ENCODE results near the gene SSB. TPM values are rescaled to one million over a fixed set of nuclear protein-coding genes. Genes with fewer than 3 reads are reported as not detected.
"Not testable (repeated sequence)": the region's sequence is repeated elsewhere in the genome, so short reads cannot be mapped to it uniquely, and the experiment has no call there.

Gene SSB
- 118 and 122 TPM in 2 replicates for total RNA-seq (2014; rRNA removed; shearing (Covaris generic))
- 89.6 and 102 TPM in 2 replicates for polyA plus RNA-seq (2015; cell fraction: cytosol; rRNA removed)
- polyA plus RNA-seq (2015; cell fraction: nucleus; rRNA removed) = 144 and 254 TPM in 2 replicates

DNA sequence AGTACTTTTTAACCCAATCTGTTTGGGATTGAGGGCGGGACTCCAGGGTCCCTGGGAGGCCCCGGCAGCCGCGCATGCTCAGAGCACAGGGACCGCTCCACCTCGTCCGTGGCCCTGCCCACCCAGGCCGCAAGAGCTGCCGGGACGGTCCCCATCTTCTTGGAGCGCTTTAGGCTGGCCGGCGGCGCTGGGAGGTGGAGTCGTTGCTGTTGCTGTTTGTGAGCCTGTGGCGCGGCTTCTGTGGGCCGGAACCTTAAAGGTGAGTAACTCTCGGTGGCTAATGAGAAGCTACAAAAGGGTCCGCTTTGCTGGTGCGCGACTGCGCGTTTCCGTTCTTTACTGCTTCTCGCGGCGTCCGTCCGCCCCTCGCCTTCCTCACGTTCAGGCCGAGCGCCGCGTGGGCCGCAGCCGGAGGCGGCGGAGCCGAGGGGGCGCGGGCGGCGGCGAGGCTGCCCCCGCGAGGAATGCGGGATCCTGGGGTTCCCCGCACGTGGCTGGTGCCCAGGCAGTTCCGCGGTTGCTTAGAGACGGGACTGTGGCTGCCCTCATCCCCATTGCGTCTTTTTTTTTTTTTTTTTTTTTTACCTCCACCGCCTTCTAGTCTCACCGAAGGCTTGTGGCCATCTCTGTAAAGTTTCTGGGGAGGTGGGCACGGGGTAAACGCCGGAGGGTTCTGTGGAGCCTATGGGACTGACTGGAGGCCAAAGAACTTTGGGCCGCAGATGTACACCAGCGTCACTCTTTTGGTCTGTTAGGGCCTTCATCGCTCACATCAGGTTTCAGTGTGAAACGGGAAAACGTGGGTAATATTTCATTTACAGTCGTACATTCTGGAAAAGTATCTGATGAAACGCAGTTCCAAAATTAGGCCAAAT, at the start of gene SSB:
TSS of gene SSB (plus strand) at position 154 of the 875 bp plus-strand sequence. CDS start 2,090 bp downstream, outside the sequence.
- peak; percentile 84 for DNase-seq (ENCODE audit: low read depth, low spot score)
- in situ Hi-C loops (cut with HindIII; ENCODE audit: low pct_unique_long_range_greater_than_20kb, low sequenced_read_pairs) = no loop called here

DNA sequence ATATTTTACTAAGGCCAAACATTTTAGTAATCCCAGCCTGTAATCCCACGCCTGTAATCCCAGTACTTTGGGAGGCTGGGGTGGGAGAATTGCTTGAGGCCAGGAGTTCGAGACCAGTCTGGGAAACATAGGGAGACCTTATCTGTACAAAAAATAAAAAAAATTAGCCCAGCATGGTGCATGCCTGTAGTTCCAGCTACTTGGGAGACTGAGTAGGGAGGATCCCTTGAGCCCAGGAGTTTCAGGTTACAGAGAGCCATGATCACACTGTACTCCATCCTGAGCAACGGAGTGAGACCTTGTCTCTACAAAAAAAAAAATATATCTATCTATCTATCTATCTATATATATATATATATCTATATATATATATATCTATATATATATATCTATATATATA, 45.9 kb upstream of the SSB start:
- DNase-seq (ENCODE audit: low read depth, low spot score) = no peak
- in situ Hi-C loops (cut with HindIII; ENCODE audit: low pct_unique_long_range_greater_than_20kb, low sequenced_read_pairs) = no loop called here

DNA sequence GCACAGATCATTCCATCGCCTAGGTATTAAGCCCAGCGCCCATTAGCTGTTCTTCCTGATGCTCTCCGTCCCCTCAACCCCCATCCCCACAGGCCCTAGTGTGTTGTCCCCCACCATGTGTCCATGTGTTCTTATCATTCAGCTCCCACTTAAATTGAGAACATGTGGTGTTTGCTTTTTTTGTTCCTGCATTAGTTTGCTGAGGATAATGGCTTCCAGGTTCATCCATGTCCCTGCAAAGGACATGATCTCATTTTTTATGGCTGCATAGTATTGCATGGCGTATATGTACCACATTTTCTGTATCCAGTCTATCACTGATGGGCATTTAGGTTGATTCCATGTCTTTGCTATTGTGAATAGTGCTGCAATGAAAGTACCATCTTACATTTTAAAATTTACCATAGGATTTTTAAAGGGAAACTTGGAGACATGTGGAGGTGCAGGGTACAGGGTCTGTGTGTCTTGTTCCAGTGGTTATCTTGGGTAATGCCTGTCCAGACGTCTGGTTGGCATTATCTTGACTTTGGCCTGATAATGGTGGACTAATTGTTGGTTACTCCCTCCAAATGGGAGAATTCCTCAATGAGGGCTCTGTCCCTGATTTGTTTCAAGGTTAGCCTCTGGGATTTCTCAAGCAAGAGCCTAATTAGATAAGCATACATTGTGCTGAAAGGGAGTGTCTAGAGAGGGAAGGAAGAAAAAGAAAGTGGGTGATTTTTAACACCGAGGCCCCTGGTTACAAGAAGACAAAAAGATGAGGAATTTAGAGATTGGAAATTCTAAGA, 43.4 kb upstream of the SSB start:
- in situ Hi-C loops (cut with HindIII; ENCODE audit: low pct_unique_long_range_greater_than_20kb, low sequenced_read_pairs) = no loop called here
- no peak for DNase-seq (ENCODE audit: low read depth, low spot score)

DNA sequence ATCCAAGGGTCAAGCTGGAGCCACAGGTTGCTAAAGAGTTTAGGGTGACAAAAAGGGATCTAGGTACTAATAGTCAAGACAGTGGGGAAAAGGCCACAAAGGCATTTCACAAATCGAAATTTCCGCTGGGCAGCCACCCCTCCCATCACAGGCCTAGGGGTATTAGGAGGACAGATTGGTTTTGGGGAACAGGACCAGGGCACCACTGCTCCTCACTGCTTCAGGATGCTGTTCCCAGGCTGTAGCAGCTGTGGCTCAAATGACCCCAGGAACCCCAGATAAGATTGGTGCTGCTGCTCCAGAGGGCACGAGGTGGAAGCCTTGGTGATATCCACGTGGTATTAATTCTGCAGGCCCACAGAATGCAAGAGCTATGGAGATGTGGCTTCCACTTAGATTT, 42.3 kb upstream of the SSB start:
- in situ Hi-C loops (cut with HindIII; ENCODE audit: low pct_unique_long_range_greater_than_20kb, low sequenced_read_pairs) = no loop called here
- DNase-seq (ENCODE audit: low read depth, low spot score) = no peak

DNA sequence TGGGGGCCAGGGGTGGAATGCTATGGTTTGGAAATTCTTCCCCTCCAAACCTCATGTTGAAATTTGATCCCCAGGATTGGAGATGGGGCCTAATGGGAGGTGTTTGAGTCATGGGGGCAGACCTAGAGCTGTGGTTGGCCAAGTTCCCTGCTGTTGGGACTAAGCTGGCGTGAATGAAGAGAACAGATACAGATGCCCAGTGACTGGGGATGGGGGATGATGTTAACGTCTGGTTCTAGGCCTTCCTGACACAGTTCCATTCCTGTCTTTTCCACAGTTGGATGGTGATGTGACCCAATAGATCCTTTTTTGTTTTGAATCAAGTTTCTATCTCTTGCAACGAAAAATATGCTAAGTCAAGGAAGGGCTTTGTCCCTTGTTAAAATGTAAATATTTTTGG, 41.3 kb upstream of the SSB start:
- in situ Hi-C loops (cut with HindIII; ENCODE audit: low pct_unique_long_range_greater_than_20kb, low sequenced_read_pairs) = no loop called here
- no peak for DNase-seq (ENCODE audit: low read depth, low spot score)

DNA sequence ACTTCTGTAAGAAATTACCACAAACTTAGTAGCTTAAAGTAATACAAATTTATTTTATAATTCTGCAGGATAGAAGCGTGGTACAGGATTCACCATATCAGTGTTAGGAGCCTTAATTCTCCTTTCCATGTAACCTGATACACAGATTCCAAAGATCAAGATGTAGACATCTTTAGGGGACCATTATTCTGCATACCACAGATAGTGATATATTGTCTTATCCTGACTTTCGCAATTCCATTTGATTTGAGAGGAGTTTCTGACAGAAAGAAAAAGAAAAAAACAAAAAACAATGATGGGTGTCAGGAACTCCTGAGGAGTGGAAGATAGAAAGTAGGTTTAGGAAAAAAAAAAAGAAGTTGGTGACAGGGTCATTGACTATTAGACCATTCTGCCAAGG, 40.9 kb upstream of the SSB start:
- in situ Hi-C loops (cut with HindIII; ENCODE audit: low pct_unique_long_range_greater_than_20kb, low sequenced_read_pairs) = no loop called here
- no peak for DNase-seq (ENCODE audit: low read depth, low spot score)

DNA sequence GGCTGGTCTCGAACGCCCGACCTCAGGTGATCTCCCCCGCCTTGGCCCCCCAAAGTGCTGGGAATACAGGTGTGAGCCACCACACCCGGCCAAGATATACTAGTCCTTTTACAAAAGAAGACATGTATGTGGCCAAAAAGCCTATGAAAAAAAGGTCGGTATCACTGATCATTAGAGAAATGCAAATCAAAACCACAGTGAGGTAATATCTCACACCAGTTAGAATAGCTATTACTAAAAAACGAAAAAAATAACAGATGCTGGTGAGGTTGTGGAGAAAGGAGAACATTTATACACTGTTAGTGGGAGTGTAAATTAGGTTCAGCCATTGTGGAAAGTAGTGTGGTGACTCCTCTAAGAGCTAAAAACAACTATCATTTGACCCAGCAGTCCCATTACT, 38.7 kb upstream of the SSB start:
- in situ Hi-C loops (cut with HindIII; ENCODE audit: low pct_unique_long_range_greater_than_20kb, low sequenced_read_pairs) = no loop called here

DNA sequence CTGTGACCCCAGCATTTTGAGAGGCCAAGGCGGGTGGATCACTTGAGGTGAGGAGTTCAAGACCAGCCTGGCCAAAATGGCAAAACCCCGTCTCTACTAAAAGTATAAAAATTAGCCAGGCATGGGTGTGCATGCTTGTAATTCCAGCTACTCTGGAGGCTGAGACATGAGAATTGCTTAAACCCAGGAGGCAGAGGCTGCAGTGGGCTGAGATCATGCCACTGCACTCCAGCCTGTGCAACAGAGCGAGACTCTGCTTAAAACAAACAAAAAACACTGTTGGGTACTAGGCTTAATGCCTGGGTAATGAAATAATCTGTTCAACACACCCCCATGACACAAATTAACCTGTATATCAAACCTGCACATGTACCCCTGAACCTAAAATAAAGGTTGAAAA, 37.9 kb upstream of the SSB start:
- in situ Hi-C loops (cut with HindIII; ENCODE audit: low pct_unique_long_range_greater_than_20kb, low sequenced_read_pairs) = not testable (repeated sequence)

More for the DNA sequence above, 38.7 kb upstream of the SSB start:
- no peak for DNase-seq (ENCODE audit: low read depth, low spot score)

DNA sequence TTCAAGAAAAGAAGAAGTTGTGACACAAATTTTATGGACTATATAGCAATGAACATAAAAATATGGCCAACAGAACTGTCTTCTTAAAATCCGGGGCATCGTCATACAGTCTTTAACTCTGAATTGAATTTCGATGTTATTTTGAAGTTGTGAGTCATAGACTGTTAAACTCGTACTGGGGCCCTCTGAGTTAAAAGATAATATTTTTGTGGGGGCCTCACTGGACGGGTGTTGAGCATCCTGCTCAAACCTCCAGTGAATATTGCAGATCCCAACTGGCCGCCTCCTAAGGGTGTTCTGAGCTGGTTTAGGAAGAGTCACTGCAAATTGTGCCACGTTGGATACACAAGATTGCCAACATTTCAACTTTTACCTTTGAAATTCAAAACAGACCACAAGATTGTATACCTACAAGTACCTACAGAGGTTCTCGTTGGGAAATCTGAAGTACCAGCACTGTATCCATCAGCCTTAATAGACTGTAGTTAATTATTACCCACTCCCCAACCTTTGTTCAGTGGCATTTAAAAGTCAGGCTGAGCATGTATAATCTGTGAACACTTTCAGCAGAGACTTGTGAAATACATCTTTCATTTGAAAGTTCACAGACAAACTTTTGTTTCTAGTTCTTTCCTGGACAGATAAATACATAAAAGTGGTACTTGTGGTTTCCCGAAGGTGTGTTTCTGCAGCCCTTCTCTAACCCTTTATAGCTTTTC, 37.3 kb upstream of the SSB start:
- DNase-seq (ENCODE audit: low read depth, low spot score) = no peak
- in situ Hi-C loops (cut with HindIII; ENCODE audit: low pct_unique_long_range_greater_than_20kb, low sequenced_read_pairs) = no loop called here

More for the DNA sequence above, 37.9 kb upstream of the SSB start:
- DNase-seq (ENCODE audit: low read depth, low spot score) = not testable (repeated sequence)

DNA sequence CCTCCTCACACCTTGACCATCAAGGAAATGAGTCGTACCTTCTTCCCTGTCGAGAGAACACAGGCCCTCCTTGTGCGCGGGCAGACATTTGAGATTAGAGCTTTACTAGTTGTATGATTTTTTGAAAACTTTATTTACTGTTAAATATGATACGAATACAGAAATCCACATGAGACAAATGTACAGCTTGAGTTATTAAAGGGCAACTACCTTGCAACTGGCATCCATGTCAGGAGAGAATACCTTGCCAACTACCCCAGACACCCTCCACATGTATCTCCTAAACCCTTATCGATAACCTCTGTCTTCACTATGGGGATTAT, 36.7 kb upstream of the SSB start:
- DNase-seq (ENCODE audit: low read depth, low spot score) = no peak
- in situ Hi-C loops (cut with HindIII; ENCODE audit: low pct_unique_long_range_greater_than_20kb, low sequenced_read_pairs) = no loop called here

DNA sequence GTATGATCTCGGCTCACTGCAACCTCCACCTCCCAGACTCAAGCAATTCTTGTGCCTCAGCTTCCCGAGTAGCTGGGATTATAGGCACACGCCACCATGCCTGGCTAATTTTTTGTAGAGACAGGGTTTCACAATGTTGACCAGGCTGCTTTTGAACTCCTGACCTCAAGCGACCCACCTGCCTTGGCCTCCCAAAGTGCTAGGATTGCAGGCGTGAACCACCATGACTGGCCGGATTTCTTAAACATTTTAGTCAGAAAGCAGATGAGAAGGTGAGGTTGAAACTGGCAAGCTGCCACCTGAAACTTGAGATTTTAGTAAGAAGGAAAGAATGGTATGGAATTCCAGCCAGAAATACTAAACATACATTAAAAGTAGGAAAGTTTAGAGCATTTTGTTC, 33.1 kb upstream of the SSB start:
- in situ Hi-C loops (cut with HindIII; ENCODE audit: low pct_unique_long_range_greater_than_20kb, low sequenced_read_pairs) = no loop called here
- no peak for DNase-seq (ENCODE audit: low read depth, low spot score)

DNA sequence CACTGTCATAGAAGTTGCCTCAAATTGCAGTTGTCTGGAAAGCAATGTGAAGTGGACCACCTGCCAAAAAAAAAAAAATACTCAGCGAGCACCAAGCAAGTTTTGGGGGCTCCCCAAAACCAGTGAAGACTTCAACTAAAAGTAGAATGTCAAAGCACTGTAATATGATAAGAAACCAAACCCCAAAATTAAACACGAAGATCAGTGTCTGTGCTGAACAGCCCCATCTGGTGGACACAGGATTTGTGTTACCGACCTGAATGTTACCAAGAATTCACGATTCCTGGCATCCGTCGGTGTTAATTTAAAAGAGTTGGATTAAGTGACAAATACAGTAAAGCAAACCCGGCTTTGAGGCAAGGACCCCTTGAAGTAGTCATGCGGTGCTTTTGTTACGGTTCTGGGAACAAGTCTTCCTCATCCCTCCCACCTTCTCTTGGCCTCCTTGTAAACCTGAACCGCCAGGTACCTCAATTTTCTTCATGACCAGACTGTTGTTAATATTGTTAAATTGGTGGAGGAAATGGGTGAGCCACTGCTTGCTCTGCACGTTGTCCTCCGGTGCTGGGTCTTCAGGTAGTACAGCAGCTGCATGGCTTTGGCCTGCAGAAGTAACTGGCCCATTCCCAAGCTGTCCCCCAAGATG, 31.3 kb upstream of the SSB start:
- in situ Hi-C loops (cut with HindIII; ENCODE audit: low pct_unique_long_range_greater_than_20kb, low sequenced_read_pairs) = no loop called here

DNA sequence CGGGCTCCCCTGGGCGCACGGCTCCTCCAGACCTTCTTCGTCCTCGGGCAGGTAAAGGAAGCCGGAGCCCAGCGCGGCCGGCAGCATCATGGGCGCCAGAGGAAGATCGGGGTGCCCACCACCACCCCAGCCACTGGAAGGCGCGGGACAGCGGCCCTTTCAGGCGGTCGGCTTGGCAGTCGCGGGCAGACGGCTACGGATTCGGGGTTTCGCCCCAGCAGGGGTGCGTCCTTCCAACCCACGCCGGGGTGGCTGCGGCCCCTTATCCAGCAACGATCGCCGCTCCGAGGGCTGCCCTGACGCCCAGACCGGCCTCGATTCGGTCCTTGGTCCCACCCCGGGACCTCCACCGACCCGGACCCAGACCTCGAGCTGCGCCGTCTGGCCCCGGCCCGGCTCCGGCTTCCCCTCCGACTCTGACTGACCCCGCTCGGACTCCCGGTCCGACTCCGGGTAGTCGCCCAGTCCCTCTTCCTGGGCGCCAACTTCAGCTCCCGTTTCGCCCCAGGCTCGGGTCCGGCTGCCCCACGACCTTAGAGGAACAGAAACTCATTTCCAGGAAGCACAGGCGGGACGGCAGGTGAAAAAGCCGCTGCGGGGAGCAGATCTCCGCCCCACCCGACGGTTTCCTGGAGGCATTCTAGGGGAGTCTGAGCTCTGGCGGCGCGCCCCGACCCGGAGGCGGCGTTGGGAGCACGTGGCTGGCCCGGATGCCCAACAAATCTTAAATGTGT, 30.2 kb upstream of the SSB start:
- DNase-seq (ENCODE audit: low read depth, low spot score) = no peak
- in situ Hi-C loops (cut with HindIII; ENCODE audit: low pct_unique_long_range_greater_than_20kb, low sequenced_read_pairs) = no loop called here

More for the DNA sequence above, 31.3 kb upstream of the SSB start:
- DNase-seq (ENCODE audit: low read depth, low spot score) = peak; percentile 62

DNA sequence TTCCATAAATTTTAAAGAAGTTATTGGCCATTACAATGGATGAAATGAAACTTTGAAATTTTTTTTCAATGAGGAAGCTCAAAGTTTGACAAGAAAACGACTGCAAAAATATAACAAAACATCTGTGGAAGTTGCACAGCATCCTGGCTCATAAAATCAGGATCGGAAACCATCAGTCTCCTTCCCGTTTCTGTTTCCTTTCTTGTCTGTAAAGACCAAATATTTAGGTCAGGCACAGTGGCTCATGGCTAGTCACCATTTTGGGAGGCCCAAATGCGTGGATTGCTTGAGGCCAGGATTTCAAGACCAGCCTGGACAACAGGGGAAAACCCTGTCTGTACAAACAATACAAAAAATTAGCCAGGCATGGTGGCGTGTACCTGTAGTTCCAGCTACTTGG, 27.6 kb upstream of the SSB start:
- in situ Hi-C loops (cut with HindIII; ENCODE audit: low pct_unique_long_range_greater_than_20kb, low sequenced_read_pairs) = no loop called here
- DNase-seq (ENCODE audit: low read depth, low spot score) = no peak

DNA sequence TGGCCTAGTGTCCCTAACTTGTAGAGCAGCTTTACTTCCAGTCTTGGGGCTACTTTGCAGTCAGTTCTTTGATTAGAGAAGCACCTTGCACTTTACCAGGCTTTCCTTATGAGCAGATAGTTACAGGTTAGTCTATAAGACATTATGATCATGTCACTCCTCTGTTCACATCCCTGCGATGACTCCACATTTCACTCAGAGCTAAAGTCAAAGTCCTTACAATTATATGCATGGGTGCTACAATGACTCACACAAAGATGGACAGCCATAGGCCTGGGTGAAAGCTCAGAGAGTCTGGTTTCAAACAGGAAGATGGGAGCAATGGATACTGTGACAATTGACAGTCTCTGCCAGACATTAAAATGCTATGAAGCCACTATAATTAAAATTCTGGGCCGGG, 27.1 kb upstream of the SSB start:
- DNase-seq (ENCODE audit: low read depth, low spot score) = no peak
- in situ Hi-C loops (cut with HindIII; ENCODE audit: low pct_unique_long_range_greater_than_20kb, low sequenced_read_pairs) = no loop called here

DNA sequence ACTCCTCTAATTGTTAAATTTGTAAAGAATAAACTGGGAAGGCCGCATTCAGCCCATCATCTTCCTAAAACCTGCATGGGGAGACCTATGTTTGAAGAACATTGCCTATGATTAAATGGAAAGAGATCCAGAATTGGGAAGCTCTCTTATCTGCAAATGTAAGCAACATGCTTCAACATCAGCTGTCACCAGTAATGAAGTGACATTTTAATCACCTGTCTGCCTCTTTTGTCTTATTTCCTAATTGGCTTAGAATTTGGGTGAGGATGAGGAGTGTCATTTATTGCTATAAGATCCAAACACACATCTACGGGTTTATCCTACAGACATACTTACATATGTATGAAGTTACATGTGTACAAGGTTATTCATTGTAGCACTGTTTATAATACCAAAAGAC, 26.0 kb upstream of the SSB start:
- DNase-seq (ENCODE audit: low read depth, low spot score) = no peak
- in situ Hi-C loops (cut with HindIII; ENCODE audit: low pct_unique_long_range_greater_than_20kb, low sequenced_read_pairs) = no loop called here

DNA sequence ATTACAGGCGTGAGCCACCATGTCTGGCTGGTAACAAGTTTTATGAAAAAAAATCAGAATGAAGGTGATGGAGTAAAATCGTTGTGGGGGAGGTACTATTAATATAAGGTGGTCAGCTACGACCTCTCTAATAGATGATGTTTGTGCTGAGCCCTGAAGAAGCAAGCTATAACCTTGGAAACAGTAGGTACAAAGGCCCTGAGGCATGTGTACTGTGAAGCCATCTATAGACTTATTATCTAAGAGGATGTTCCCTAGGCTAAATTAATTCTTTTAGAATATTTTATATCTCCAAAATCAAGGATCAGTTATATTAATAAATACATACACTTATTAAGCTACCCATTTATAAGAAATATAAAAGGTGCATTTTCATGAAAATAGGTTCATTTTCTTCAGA, 23.3 kb upstream of the SSB start:
- DNase-seq (ENCODE audit: low read depth, low spot score) = no peak
- in situ Hi-C loops (cut with HindIII; ENCODE audit: low pct_unique_long_range_greater_than_20kb, low sequenced_read_pairs) = no loop called here

Measured in SK-MEL-5 (cell line).